ENCODE results near the gene B3GALT6.

B3GALT6 gene

GRCh38 chr1:1215881-1216605 is 16.0 kb upstream of the B3GALT6 start:
- no peak for DNase-seq (ENCODE audit: low read depth in 2 of 2)

- DNase-seq (ENCODE audit: low read depth in 2 of 2), result peak in 1 of 2 donors; percentile 64
Observed at GRCh38 chr1:1216770-1217620, 15.0 kb upstream of the B3GALT6 start.

GRCh38 chr1:1217621-1218523 is 14.2 kb upstream of the B3GALT6 start:
- peak in 1 of 2 donors; percentile 64 for DNase-seq (ENCODE audit: low read depth in 2 of 2)

- DNase-seq (ENCODE audit: low read depth in 2 of 2), result no peak
Observed at GRCh38 chr1:1218524-1219200, 13.4 kb upstream of the B3GALT6 start.

- DNase-seq (ENCODE audit: low read depth in 2 of 2), result peak in 1 of 2 donors; percentile 59
Observed at GRCh38 chr1:1219341-1219740, 12.7 kb upstream of the B3GALT6 start.

DNA sequence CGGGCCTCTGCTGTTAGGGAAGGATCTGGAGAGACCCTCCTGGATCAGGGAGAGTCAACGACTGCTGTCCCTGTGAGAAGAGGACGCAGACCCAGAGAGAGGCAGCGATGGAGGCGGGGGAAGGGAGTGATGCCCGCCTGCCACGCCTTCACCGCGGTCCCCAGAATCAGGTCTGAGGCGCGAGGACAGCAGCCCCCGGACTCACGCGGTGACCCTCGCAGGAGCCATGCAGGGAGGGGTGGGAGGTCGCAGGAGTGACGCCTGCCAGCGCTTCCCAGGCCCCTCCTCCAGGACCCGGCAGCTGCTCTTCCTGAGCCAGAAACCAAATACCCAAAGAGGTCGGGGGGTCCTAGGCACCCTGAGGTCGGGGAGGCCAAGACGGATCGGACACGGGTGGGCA is 11.8 kb upstream of the B3GALT6 start:
- DNase-seq (ENCODE audit: low read depth in 2 of 2), result no peak

GRCh38 chr1:1221887-1222574 is 10.0 kb upstream of the B3GALT6 start:
- no peak for DNase-seq (ENCODE audit: low read depth in 2 of 2)

GRCh38 chr1:1222575-1223225 is 9.3 kb upstream of the B3GALT6 start:
- no peak for DNase-seq (ENCODE audit: low read depth in 2 of 2)

DNA sequence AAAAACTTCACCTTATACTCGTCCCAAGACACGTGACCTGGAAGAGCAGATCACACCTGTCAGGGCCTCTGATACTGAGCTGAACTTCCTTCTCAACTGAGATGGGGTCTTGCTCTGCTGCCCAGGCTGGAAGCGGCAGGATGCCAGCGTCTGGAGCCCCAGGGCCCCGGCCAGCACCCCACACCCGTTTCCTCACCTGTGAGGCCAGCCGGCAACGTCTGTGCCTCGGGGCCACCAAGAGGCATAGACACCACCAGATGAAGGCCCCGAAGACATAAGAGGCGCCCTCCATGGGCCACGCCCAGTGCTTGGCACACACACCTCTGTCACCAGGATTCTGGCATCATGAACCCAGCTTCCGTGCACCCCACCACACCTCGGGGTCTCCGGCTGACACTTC is 8.7 kb upstream of the B3GALT6 start:
- no peak for DNase-seq (ENCODE audit: low read depth in 2 of 2)

GRCh38 chr1:1223891-1224290 is 8.1 kb upstream of the B3GALT6 start:
- DNase-seq (ENCODE audit: low read depth in 2 of 2), result no peak

DNA sequence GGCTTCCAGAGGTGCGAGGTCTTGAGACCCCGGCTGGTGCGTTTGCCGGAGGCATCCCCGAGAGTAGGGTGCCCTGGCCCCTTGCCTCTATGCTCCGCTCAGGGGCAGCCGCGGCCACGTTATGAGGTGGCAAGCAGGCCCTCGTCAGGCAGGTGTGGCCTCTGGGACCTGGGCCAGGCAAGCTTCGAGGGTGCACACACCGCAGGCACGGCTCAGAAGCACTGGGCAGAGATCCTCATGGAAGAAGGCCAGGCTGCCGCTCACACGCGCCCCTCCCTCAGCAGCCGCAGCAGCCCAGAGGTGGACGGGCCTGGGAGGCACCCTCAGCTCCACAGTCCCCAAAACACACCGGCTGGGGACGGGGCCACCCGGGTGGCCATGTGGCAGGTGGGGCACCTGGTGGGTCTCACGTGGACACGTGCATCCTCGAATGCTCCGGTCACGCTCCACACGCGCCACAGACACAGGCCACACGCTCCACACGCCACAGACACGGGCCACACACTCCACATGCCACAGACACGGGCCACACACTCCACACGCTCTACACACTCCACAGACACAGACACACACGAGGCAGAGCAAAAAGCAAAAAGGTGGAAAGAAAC is 6.7 kb upstream of the B3GALT6 start:
- no peak for DNase-seq (ENCODE audit: low read depth in 2 of 2)

DNA sequence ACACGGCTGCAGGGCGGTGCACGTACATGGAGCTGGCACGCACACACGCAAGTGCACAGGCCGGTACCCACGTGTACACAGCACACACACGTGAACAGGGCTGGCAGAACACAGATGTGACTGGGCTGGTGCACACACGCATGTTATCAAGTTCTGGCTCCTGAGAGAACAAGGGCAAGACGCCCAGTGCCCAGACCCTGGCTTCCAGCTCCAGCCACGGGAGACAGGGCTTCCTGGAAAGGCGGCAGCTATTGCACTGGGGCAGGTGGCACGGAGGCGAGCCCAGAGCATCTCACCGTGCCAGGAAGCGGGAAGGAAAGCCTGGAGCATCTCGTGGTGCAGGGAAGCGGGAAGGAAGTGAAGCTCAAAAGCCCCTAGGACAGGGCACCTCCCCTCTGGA is 6.1 kb upstream of the B3GALT6 start:
- no peak for DNase-seq (ENCODE audit: low read depth in 2 of 2)

DNA sequence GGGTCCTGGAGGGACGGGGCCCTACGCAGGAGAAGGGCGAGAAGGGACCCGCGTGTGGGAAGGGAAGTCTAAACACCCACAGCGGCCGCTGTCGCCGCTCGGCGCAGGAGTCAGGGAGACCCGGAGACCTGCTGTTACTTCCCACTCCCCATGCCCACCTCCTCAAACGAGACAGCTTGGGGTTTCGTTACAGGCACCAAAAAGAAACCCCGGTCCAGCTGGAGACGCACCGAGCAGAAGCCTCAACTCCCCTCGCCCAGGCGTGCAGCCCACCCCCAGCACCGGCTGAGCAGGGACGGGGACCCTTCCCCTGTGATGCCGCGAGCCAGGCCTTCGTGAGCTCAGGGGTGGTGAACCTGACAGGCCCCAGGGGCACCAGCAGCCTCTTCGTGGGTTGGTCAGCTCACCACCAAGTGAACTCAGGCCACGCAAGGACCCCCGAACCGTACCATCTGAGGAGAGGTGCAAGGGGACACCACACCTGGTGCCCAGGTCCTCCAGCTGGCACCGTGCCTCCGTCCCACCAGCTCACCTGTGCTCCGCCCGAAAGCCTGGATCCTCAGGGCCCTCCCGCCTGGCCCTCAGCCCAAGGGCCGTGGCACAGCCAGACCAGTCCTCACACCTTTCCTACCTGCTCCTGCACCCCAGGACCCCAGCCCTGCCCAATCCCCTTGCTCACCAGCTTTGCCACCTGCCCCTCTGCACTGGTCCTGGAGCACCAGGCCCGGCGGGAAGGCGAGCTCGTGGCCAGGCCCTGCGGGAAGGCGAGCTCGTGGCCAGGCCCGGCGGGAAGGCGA is 5.3 kb upstream of the B3GALT6 start:
- no peak for DNase-seq (ENCODE audit: low read depth in 2 of 2)

- DNase-seq (ENCODE audit: low read depth in 2 of 2), result no peak
Observed at GRCh38 chr1:1227386-1227785, 4.7 kb upstream of the B3GALT6 start.

- DNase-seq (ENCODE audit: low read depth in 2 of 2), result no peak
Observed at GRCh38 chr1:1228187-1228586, 3.9 kb upstream of the B3GALT6 start.

GRCh38 chr1:1228596-1229321 is 3.3 kb upstream of the B3GALT6 start:
- no peak for DNase-seq (ENCODE audit: low read depth in 2 of 2)

GRCh38 chr1:1229770-1230169 is 2.3 kb upstream of the B3GALT6 start:
- no peak for DNase-seq (ENCODE audit: low read depth in 2 of 2)

GRCh38 chr1:1230656-1231399 is 1.2 kb upstream of the B3GALT6 start:
- no peak for DNase-seq (ENCODE audit: low read depth in 2 of 2)
